H1 (cell line): ENCODE results near the gene PCTP. TPM values are rescaled to one million over a fixed set of nuclear protein-coding genes. Genes with fewer than 3 reads are reported as not detected.

ENCODE experiments used
- CTCF ChIA-PET: fragments of 300-600 bp; sonication (Branson Sonifier 250); formaldehyde crosslinking; loops from one replicate; lab custom pipeline; 2021; ENCODE audit not compliant: partially characterized antibody; lab: Charles Lee
- POLR2A ChIA-PET: fragments of 300-600 bp; sonication (Branson Sonifier 250); formaldehyde crosslinking; loops from one replicate; lab custom pipeline; 2021; ENCODE audit warnings: inconsistent platforms; ENCODE audit not compliant: partially characterized antibody; lab: Charles Lee
- DNase-seq, 2 experiments: peaks; one replicate each; pipeline versions ENCODE4 v3.0.0 to v3.0.0-alpha.2; 2010 to 2022; ENCODE audit warnings: low spot score in 2 of 2, low read depth in 1 of 2, mixed read lengths in 1 of 2
- FAIRE-seq: peaks from 2 replicates; lab custom pipeline; 2011; peaks lifted over from hg19 to GRCh38; lab: Jason Lieb, UNC
- H2AFZ ChIP-seq: 2 replicates; pipeline ENCODE4 v1.8.1; 2012; ENCODE audit warnings: low read length, inconsistent platforms
- H2AK5ac ChIP-seq: 2 replicates; pipeline ENCODE4 v1.6.1; 2013; ENCODE audit warnings: low read depth, low read length
- H2BK120ac ChIP-seq: replicated peaks from 2 replicates; pipeline ENCODE3; 2013; ENCODE audit warnings: low read depth, low read length, inconsistent platforms
- H2BK12ac ChIP-seq: 2 replicates; pipeline ENCODE4 v1.6.1; 2013; ENCODE audit warnings: low read depth, low read length
- H2BK15ac ChIP-seq: 2 replicates; pipeline ENCODE4 v1.6.1; 2013; ENCODE audit warnings: low read length
- H2BK20ac ChIP-seq: 2 replicates; pipeline ENCODE4 v1.6.1; 2013; ENCODE audit warnings: low read length
- H2BK5ac ChIP-seq: 2 replicates; pipeline ENCODE4 v1.6.1; 2013; ENCODE audit warnings: low read depth, low read length
- H3K14ac ChIP-seq: 2 replicates; pipeline ENCODE4 v1.6.1; 2013; ENCODE audit warnings: inconsistent platforms; ENCODE audit not compliant: insufficient read length
- H3K18ac ChIP-seq: 2 replicates; pipeline ENCODE4 v1.6.1; 2013; ENCODE audit warnings: low read length; ENCODE audit errors: extremely low read depth
- H3K23ac ChIP-seq: 2 replicates; pipeline ENCODE4 v1.6.1; 2013; ENCODE audit warnings: inconsistent platforms; ENCODE audit not compliant: insufficient read length
- H3K23me2 ChIP-seq: 2 replicates; pipeline ENCODE4 v1.6.1; 2013; ENCODE audit warnings: low read depth, low read length
- H3K27ac ChIP-seq: 2 replicates; pipeline ENCODE4 v1.6.1; 2011; ENCODE audit warnings: low read depth, low read length, inconsistent platforms
- H3K27me3 ChIP-seq, 4 experiments: replicated peaks in 1 of 4; 1 replicate in 1 of 4; 2 replicates in 3 of 4; pipeline versions ENCODE4 v1.6.1 to v1.8.1; 2011 to 2013; ENCODE audit warnings: low read length in 3 of 4, mild to moderate bottlenecking in 3 of 4, inconsistent platforms in 2 of 4, mixed read lengths in 2 of 4, moderate library complexity in 1 of 4; ENCODE audit not compliant: control insufficient read depth in 3 of 4, insufficient read depth in 3 of 4; ENCODE audit errors: extremely low read depth in 1 of 4
- H3K36me3 ChIP-seq, 4 experiments: 2 replicates each; pipeline versions ENCODE4 v1.6.1 to v1.8.1; 2011 to 2013; ENCODE audit warnings: mild to moderate bottlenecking in 4 of 4, low read length in 3 of 4, moderate library complexity in 2 of 4, control low read depth in 1 of 4, inconsistent platforms in 1 of 4; ENCODE audit not compliant: insufficient read depth in 4 of 4, control insufficient read depth in 2 of 4
- H3K4ac ChIP-seq: replicated peaks from 2 replicates; pipeline ENCODE3; 2013; ENCODE audit warnings: low read length, low read depth, mixed read lengths, inconsistent platforms; ENCODE audit not compliant: insufficient read length
- H3K4me1 ChIP-seq, 4 experiments: replicated peaks in 1 of 4; 1 replicate in 1 of 4; 2 replicates in 3 of 4; pipeline versions ENCODE4 v1.6.1 to v1.8.1; 2011 to 2013; ENCODE audit warnings: low read length in 3 of 4, inconsistent platforms in 2 of 4, mixed read lengths in 1 of 4; ENCODE audit not compliant: insufficient read depth in 4 of 4, control insufficient read depth in 3 of 4
- H3K4me2 ChIP-seq, 2 experiments: 2 replicates each; pipeline versions ENCODE4 v1.6.1 to v1.8.1; 2011 to 2013; ENCODE audit warnings: low read depth in 2 of 2, low read length in 2 of 2, control low read depth in 1 of 2, inconsistent platforms in 1 of 2, mild to moderate bottlenecking in 1 of 2; ENCODE audit not compliant: insufficient read depth in 1 of 2
- H3K4me3 ChIP-seq, 4 experiments: fragments of 200-600, 300-600 bp in 1 of 4; sonication (generic), shearing (Covaris generic), sonication (Bioruptor Twin) in 1 of 4; 2 replicates each; pipeline versions ENCODE4 v1.5.1 to v1.8.1; 2011 to 2016; ENCODE audit warnings: low read length in 4 of 4, low read depth in 3 of 4, control low read depth in 2 of 4, inconsistent platforms in 2 of 4, mild to moderate bottlenecking in 2 of 4, mixed read lengths in 1 of 4, moderate library complexity in 1 of 4; ENCODE audit not compliant: insufficient read depth in 2 of 4; ENCODE audit errors: extremely low read depth in 1 of 4
- H3K56ac ChIP-seq: replicated peaks from 2 replicates; pipeline ENCODE3; 2013; ENCODE audit warnings: low read depth, mild to moderate bottlenecking, mixed read lengths, low read length, inconsistent platforms; ENCODE audit not compliant: insufficient read length
- H3K79me1 ChIP-seq: 2 replicates; pipeline ENCODE4 v1.6.1; 2013; ENCODE audit warnings: low read depth, low read length, control low read depth
- H3K79me2 ChIP-seq, 2 experiments: 2 replicates each; pipeline versions ENCODE4 v1.6.1 to v1.8.1; 2012 to 2013; ENCODE audit warnings: low read length in 2 of 2, mild to moderate bottlenecking in 2 of 2, inconsistent platforms in 1 of 2; ENCODE audit not compliant: insufficient read depth in 2 of 2, control insufficient read depth in 1 of 2
- H3K9ac ChIP-seq, 4 experiments: replicated peaks in 1 of 4; 1 replicate in 1 of 4; 2 replicates in 3 of 4; pipeline versions ENCODE4 v1.6.1 to v1.8.1; 2011 to 2013; ENCODE audit warnings: low read depth in 3 of 4, low read length in 3 of 4, control low read depth in 2 of 4, mild to moderate bottlenecking in 2 of 4, moderate library complexity in 2 of 4, inconsistent platforms in 1 of 4; ENCODE audit errors: extremely low read depth in 1 of 4
- H3K9me3 ChIP-seq, 2 experiments: 2 replicates each; pipeline versions ENCODE4 v1.6.1 to v1.8.1; 2012 to 2013; ENCODE audit warnings: mild to moderate bottlenecking in 2 of 2, moderate library complexity in 2 of 2, control low read depth in 1 of 2, inconsistent platforms in 1 of 2, low read depth in 1 of 2, low read length in 1 of 2, mixed read lengths in 1 of 2; ENCODE audit not compliant: insufficient read depth in 2 of 2
- H4K20me1 ChIP-seq, 2 experiments: replicated peaks in 1 of 2; 2 replicates each; pipeline versions ENCODE3 to v1.8.1; 2011 to 2013; ENCODE audit warnings: inconsistent platforms in 2 of 2, low read length in 2 of 2, mild to moderate bottlenecking in 1 of 2; ENCODE audit not compliant: insufficient read depth in 2 of 2, control insufficient read depth in 1 of 2
- H4K5ac ChIP-seq: 2 replicates; pipeline ENCODE4 v1.6.1; 2013; ENCODE audit warnings: low read length, low read depth, mixed read lengths, inconsistent platforms; ENCODE audit not compliant: insufficient read length
- H4K8ac ChIP-seq: 2 replicates; pipeline ENCODE4 v1.8.0; 2013; ENCODE audit warnings: mild to moderate bottlenecking, moderate library complexity, low read length, inconsistent platforms; ENCODE audit not compliant: insufficient read depth; ENCODE audit errors: extremely low read depth
- H4K91ac ChIP-seq: replicated peaks from 2 replicates; pipeline ENCODE3; 2013; ENCODE audit warnings: low read length, mixed read lengths, inconsistent platforms; ENCODE audit not compliant: insufficient read length
- POLR2A ChIP-seq, 2 experiments: IDR thresholded peaks; 1 replicate in 1 of 2; 2 replicates in 1 of 2; pipeline ENCODE4 v1.6.1; 2011; ENCODE audit warnings: low read depth in 2 of 2, low read length in 2 of 2, mild to moderate bottlenecking in 2 of 2; ENCODE audit errors: control extremely low read depth in 1 of 2
- WGBS, 2 experiments: shearing (Covaris generic) in 1 of 2; methylation state at CpG; one replicate each; pipeline versions ENCODE4 v1.1.6 to v1.1.7; 2013 to 2015; ENCODE audit warnings: low lambda C conversion rate in 2 of 2, mixed read lengths in 2 of 2, inconsistent platforms in 1 of 2, low coverage in 1 of 2, missing lambda C conversion rate in 1 of 2; ENCODE audit not compliant: insufficient replicate concordance in 2 of 2, insufficient coverage in 1 of 2, insufficient read length in 1 of 2; ENCODE audit errors: extremely low coverage in 1 of 2, missing lambda C conversion rate in 1 of 2; 5-methylcytosine and 5-hydroxymethylcytosine counted together
- polyA plus RNA-seq, 7 experiments: library from polyadenylated mRNA; depleted of rRNA in 3 of 7; stranded (reverse) in 5 of 7; unstranded in 2 of 7; fragments of >200 nt in 5 of 7; fragments of 200-250 nt in 2 of 7; gene quantifications; 1 replicate in 5 of 7; 2 replicates in 1 of 7; 4 replicates in 1 of 7; pipeline versions ENCODE4 v1.2.1 to v1.2.3, GENCODE V29; 2011 to 2013; ENCODE audit warnings: missing spikeins in 2 of 7, mixed read lengths in 2 of 7
- total RNA-seq: library from RNA; stranded (reverse); fragmentation: NEBNext Ultra II Directional; extraction: Animal tissue kit (Norgen Biotek cat#: 25700); gene quantifications from 2 replicates; pipeline ENCODE4 v1.2.1, GENCODE V29; 2021

The PCTP gene
- total and polyA plus RNA-seq, 2 of the 8 experiments (the other 6 are each of a cell fraction or from before 2014, with no cell fraction given) = 14.1 to 14.6 TPM

DNA sequence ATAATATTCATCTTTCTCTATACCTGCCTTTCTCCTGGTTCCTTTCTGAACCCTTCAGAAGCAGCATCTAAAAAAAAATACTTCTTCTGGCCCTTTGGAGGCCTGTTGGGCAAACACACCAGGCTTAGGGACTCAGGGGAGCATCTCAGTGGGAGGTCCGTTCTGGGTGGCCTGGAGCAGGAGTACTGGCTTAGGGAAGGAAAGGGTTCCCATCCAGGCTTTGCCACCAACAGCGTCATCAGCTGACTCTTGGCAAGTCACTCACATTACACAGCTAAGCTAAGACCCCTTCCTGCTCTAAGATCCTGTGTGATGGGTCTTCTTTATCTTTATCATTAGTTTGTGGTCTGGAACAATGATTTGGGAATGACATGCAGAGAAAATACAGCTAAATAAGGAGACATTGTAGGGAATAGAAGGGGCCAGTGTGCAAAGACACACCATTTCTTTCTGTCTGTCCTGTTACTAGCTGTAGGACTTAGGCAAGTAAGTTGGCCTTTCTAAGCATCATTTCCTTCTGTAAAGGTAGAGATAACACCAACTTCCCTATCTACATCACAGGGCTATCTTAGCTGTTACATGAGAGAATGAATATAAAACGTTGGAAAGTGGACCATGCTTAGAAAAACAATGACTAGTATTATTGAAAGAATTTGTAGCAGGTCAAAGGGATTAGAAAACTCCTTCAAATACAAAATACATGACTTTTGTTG is 9.9 kb downstream of the PCTP start:
- TF ChIP-seq POLR2A (IDR thresholded peaks at IDR 0.05; ENCODE audit: control extremely low read depth in 1 of 2, low read depth in 2 of 2, low read length in 2 of 2) = no peak
- no peak overlapping the region for H2AK5ac ChIP-seq
- H3K4me2 ChIP-seq = no peak overlapping the region
- H4K5ac ChIP-seq = no peak overlapping the region
- H3K14ac ChIP-seq = no peak overlapping the region
- no peak overlapping the region for H3K23ac ChIP-seq
- H3K56ac ChIP-seq = no peak overlapping the region
- CTCF ChIA-PET = interaction anchor here (0.6 to 1.4 kb wide), 7 partner anchors 11 to 413 kb away, joined by 3 to 8 read pairs (median 3); no protein-coding TSS in a partner anchor
- no peak overlapping the region for H2BK120ac ChIP-seq
- DNase-seq (no peak), FAIRE-seq (no peak)
- no peak overlapping the region for H3K4ac ChIP-seq
- no peak overlapping the region for H2AFZ ChIP-seq
- no peak overlapping the region for H3K9ac ChIP-seq
- H3K18ac ChIP-seq = no peak overlapping the region
- H4K91ac ChIP-seq = no peak overlapping the region
- POLR2A ChIA-PET = no interaction called here
- no peaks in the 10 kb centered on the region; a peak in 1 of 7 replicates for H3K4me1 ChIP-seq
- H4K20me1 ChIP-seq = no peaks in the 10 kb centered on the region
- no peaks in the 10 kb centered on the region for H3K36me3 ChIP-seq
- no peak overlapping the region for H2BK12ac ChIP-seq
- no peaks in the 10 kb centered on the region for H3K79me1 ChIP-seq
- H3K4me3 ChIP-seq = no peak overlapping the region
- no peaks in the 10 kb centered on the region for H3K9me3 ChIP-seq
- H4K8ac ChIP-seq = no peak overlapping the region
- 82% methylated on average over 3 of the region's 3 CpGs; no CpG with 5 or more reads in 1 of the 2 experiments for WGBS, 2 experiments
- no peaks in the 10 kb centered on the region for H3K23me2 ChIP-seq
- H2BK5ac ChIP-seq = no peak overlapping the region
- H3K79me2 ChIP-seq = no peaks in the 10 kb centered on the region
- no peak overlapping the region for H2BK15ac ChIP-seq
- H2BK20ac ChIP-seq = no peak overlapping the region
- H3K27ac ChIP-seq = no peak overlapping the region
- no peaks in the 10 kb centered on the region for H3K27me3 ChIP-seq
